Stimulated activated CD8-positive, alpha-beta memory T cell treated with anti-CD3 and anti-CD28 coated beads, Interleukin-12 subunit alpha, Interleukin-12 subunit beta, amount 100 ng/mL, for 24 hours (primary cell): ENCODE results near the gene DPP6.

Source experiments
- DNase-seq: peaks from one replicate; pipeline ENCODE4 v3.0.0-alpha.2; 2020; ENCODE audit errors: extremely low read depth

The DPP6 gene

DNA sequence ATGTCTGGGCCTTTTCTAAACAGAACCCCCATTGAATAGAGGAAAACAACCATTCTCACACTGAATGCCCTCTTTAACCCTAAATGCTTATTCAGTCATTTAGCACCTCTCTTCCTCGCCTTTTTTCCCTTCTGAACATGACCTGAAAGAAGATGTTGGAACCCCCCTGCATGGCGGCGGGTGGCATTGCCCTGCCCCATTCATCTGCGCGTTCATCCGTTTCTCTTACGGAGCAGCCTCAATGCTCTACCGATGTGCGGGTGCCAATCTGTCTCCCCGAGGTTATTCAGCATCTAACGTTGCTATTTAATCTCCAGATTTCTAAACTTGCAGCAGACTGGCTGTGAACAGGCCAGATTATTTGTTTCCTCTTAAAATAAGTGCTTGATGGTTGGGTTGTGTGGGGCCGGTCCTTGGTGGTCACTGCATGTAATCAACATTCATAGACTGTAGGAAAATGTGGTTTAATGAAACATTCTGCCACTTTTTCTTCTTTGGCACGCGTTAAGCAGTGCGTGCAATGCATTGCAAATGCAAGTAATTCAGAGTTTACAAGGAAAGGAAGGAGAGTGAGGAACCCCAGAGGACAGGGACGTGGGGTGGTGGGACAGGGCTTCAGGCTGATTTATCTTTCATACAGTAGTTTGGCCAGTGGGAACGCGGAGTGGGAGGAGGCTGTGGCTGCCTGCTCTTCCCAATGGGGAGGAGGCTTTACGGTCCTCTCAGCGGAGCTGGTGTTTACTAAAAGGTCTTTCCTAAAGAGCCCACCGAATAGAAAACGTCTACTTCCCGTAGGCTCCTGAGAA is 286.7 kb downstream of the DPP6 start:
- DNase-seq: no peak

DNA sequence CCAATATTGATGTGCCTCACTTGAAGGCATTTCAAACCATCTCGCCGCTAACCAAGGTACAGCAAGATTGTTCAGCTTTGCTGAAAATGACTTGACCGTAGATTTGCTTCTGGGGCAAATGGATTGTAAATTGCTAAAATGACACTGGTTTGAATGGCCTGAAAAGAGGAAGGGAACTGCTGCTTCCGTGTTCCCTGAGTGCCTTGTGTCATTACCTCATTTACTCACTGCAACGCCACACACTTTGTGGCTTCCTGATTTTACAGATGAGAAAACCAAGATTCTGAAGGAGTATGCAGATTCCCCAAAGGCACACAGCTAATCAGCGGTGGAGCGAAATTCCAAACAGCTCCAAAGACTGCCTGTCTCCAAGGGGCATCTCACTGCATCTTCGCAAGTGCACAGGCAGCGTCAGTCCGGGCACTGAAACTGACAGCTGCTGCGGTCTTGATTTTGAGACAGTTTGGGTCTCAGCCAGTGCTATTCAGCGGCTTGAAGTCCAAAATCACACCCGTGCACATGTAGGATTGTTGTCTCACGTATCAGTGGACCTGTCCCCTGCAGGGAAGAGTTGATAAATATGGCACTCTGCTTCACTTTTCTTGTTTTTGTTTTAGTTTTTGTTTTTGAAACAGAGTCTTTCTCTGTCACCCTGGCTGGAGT is 290.9 kb downstream of the DPP6 start:
- no peak for DNase-seq

DNA sequence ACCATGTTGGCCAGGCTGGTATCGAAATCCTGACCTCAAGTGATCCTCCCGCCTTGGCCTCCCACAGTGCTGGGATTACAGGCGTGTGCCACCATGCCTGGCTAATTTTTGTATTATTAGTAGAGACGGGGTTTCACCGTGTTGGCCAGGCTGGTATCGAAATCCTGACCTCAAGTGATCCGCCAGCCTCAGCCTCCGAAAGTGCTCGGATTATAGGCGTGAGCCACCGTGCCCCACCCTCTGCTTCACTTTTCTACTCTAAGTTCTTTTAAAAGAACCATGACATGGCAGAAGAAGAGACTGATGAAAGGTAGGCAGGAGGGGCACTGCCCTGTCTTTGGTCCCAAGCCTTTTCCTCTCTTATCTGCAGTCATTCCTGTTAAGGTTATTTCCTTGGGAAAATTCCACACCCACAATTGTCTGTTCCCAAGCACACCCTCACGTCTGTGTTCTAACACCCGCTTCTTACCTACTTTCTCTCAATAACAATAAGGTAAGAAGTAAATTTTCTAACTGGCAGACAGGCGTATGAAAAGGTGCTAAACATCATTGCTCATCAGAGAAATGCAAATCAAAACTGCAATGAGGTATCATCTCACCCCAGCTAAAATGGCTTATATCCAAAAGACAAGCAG is 291.7 kb downstream of the DPP6 start:
- no peak for DNase-seq

DNA sequence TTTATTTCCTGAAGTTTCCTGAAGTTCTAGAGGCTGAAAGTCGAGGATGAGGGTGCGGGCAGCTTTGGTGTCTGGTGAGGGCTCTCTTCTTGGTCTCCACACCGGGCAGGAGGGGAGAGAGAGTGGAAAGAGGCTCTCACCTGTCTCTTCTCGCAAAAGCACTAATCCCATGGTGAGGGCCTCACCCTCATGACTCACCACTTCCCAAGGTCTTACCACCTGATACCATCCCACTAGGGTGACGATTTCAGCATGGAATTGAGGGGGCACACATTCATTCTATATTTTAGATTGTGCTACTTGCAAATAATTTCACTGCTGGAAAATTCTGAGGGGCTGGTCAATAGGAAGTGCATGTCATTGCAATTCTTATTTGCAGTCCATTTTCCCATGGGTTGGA is 292.9 kb downstream of the DPP6 start:
- DNase-seq: no peak

DNA sequence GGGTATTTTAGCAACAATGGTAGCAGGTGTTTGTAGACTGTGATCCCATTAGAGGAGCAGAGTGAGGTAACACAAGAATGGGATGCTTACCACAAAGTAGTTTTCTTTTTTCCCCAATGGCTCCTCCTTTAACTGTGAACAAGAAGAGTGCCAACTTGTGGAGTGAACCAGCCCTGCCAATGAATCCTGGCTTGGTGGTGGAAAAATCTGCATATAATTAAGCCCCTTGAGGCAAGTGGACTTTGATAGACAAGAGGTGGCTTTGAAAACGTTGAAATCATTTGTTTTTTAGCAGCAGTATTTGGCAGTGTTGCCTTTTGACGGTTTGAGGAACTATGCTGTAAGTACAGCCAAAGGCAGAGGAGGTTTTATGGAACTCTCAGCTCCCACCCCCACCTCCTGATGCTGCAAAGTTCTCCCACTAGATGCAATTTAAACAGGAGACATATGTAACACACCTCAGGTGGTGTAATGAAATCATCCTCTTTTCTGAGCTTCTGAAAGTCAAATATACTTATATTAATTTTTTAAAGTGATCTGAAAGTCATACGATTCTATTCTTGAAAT is 295.6 kb downstream of the DPP6 start:
- no peak for DNase-seq

DNA sequence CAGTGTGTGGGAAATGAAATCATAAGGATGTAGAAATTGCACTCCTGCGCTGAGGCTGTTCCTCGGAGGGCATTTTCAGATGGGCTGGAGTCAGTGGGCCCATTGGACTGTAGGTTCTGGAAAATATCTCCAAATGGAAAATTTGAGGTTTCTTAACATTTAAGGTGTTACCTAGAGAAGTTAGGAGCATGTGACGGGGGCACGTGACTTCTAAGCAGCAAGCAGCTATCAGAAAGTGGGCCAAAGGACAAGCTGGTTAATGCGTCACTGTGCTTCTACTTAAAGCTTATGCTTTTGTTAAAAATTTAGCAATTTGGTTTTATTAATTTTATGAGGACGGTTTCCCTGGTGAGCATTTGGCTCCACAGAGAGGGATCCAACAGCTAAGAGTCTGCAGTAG is 298.7 kb downstream of the DPP6 start:
- no peak for DNase-seq

DNA sequence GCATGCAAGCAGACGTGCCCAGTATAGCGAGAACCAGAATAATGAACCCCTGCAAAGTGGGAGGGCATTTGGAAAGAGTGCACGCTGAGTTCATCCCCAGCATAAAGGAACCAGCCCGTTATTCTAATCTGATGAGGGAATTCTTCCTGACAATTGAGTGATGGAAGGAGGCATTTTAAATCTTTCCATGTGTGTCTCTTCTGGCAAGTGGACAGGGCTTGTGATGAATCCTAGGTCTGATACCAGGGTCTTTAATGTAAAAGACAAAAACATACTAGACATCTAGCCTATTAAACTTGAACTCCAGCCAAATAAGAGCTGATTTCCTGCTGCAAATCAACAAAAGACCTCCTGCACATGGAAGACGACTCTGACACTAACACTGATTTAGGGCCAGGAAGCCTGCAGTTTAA is 301.2 kb downstream of the DPP6 start:
- no peak for DNase-seq

DNA sequence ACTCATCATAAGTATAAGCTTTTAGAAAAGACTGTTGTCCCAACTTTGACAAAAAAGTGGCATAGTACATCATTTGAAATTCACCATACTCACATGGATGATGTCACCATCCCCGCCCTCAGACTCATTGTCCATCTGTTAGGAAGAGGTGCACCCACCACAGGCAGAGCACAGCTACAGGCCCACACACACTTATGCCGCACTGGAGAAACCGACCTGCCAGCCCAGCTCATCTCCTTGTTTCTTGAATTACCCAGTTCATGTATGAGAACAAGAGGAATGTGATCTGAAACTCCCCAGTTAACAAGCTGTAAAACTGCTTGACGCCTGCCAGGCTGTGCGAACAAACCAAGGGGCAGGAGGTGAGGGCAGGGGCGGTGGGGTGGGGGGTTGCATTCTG is 312.0 kb downstream of the DPP6 start:
- DNase-seq: no peak

DNA sequence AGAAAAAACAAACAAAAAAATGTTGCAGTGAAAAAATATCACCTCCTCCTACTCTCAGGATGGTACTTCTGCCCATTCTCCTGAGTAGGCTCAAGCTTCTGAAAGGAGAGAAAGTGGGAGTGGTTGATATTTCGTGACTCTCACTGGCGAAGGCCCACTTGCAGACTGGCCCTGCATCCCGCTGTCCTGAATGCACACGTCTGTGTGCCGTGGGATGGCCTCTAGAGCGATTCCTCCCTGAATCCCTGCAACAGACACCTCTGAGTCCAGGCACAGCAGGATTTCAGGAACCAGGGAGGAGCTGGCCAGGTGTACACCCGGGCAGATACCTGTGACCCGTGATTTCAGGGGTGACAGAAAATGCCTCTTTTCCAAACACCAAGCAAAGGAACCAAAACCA is 319.2 kb downstream of the DPP6 start:
- no peak for DNase-seq

DNA sequence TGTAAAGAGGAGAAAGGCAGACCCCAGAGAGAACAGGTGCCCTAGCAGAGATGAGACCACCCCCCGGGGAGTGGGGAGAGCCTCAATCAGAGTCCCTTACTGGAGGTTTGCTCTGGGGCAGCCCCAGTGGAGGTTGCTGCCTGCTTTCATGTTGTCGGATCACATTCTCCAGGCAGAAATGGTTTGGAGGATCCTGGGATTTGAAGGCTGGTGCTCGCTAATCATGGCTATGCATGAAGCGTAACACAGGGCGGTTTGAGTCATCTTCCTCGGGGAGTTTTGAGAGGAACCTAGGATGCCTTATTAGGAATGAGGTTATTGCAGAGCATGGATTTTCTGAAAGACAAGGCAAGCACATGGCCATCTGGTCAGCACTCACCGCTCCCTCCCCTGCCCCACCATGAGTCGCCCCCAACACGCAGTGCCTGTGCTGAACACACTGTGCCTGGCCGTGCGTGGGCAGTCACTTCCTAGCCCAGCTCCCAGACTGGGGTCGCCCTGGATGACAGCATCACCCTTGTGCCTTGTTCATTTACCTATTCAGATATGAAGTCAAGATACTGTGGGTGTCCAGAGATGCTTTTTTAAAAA is 319.9 kb downstream of the DPP6 start:
- no peak for DNase-seq

DNA sequence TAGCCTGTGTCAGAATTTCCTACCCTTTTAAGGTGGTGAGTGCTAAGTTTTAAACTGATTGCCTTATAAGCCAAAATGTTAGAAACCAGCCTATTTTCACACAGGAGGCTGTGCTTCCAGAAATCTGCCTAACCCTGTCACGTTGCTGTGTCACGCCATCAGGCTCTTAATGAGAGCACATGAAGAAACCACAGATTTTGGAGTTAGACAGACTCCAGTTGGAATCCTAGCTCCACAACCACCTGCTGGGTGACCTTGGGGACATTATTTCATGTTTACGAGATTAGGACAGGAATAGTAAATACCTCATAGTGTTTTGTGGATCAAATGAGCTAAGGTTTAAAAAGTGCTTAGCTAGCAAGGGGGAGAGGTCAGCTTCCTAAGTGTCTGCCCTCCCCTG is 321.8 kb downstream of the DPP6 start:
- DNase-seq: no peak

DNA sequence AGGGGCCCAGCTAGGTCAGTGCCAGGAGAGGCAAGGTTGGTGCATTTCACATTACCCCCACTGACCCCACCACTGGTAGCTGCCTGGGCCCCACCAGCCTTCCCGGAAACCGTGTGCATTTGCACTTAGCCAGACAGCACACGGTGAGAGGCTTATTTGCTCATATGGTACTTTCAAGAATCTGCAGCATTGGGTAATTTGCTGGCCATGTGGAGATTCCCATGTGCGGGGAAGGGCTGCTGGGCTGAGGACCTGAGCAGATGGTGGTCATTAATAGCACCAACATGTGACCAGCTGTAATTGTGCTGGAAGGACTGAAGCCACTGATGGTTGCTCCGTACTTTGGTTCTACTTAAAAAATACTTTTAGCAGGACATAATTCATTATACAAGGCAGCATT is 323.8 kb downstream of the DPP6 start:
- DNase-seq: no peak

DNA sequence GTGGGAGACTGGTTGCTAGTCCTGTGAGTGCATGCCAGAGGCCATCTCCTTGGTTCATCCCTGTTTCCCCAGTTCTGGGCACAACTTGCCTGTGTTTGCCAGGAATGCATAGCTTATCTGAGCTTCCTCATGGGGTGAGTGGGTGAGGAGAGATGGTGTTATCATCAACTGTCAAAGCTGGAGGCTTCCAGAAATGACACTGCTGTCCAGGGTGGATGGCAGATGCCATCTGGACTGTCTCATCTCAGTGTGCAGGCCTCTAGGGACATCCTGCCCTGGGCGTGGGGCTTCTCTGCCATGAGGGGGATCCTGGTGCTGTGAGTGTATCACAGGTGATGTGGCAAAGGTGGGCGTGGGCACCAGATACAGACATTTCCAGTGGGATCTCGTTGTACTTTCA is 328.6 kb downstream of the DPP6 start:
- no peak for DNase-seq

DNA sequence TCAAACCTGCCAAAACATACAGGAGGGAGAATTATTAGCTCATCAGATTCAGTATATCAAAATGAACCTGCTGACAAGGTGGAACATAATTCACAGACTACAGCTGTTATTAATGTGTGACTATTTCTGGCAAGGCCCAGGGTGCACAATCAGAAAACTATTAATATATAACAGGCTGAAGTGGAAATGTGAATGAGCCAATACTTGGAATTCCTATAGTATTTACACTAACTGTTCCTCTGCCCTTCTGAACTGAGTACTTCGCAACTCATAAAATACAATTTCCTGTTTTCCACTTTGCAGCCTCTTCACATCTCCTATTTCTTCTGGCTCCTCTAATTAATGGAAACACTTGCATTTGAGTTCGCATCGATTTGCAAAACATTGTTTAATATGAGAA is 330.8 kb downstream of the DPP6 start:
- no peak for DNase-seq

DNA sequence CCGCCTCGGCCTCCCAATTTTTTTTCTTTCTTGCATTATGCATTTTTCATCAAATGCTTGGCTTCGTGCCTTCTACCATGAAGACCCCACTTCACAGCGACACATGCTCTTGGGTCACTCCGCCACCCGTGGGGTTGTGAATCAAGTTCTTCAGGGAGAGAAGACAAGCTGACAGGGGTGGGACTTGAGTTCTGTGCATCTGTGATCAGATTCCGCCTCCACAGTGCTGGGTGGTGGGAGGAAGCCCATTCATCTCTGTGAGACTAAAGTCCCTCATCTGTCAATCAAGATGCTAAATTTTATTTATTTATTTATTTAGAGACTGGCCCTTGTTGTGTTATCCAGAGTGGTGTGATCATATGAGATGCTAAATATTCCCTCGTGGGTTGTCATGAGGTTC is 333.0 kb downstream of the DPP6 start:
- no peak for DNase-seq

DNA sequence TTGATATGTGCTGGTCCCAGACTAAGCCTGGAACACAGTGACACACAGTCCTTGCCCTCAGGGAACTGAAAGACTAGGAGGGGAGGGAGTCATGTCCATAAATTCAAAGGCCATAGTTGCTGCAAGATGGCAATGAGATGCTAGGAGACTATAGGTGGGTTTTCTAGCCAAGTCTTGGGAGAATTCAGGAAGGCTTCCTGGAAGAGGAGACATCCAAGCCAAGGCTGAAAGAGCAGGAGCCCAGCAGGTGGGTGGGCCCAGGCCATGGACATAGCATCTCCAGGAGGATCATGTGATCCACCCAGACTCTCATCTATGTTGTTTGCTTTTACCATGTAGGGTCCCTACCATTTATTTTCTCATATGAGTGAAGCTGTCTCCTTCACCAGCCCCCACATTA is 335.1 kb downstream of the DPP6 start:
- no peak for DNase-seq

DNA sequence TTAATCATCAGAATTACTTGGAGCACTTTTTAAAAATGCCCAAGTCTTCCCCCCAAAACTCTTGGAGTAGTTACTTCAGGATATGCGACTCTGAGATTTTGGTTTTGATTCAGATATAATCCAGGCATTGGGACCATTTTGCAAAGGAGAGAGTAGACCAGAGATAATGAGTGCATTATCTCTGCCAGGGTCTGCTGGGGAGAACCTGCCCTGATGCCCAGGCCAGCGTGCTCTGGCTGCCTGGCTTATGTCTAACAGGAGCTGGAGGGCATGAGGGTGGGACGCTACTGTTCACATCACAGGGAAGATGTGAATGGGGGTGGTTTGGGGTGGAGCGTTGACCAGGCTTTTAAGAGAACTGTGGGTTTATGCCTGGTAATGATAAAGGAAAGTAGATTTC is 336.2 kb downstream of the DPP6 start:
- DNase-seq: no peak

DNA sequence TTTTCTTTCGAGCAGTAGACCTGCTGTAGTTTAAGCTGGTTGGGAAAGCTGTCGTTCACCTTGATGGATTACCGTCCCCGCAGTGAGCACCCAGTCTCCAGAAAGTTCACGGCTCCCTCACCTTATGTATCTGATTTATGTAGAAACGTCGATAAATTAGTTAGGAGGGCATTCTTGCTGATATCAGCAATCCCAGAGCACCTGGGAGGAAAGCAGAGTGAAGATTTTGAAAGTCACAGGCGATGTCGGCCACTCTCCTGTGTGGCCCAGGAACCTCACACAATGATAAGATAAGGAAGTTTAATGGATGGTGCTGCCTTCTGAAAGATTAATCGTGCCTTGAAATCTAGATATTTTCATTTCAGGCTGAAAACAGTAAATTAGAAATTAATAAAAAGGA is 336.8 kb downstream of the DPP6 start:
- DNase-seq: no peak

DNA sequence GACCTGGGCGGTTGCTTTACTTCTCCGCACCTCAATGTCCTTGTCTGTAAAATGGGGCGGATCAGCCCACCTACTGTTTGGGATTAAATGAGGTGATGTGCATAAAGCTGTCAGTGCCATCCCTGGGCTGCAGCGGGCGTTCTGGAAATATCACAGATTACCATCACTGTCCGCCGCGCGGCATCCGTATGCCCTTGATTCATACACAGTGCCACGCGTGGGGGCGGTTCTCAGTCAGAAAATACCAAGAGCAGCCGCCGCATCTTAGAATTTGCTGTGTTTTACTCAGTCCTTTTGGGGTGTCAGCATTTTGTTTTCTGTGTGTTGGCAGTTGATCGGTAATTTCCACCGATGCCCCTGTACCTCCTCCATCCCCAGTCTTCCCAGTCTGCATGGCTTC is 338.8 kb downstream of the DPP6 start:
- DNase-seq: no peak

DNA sequence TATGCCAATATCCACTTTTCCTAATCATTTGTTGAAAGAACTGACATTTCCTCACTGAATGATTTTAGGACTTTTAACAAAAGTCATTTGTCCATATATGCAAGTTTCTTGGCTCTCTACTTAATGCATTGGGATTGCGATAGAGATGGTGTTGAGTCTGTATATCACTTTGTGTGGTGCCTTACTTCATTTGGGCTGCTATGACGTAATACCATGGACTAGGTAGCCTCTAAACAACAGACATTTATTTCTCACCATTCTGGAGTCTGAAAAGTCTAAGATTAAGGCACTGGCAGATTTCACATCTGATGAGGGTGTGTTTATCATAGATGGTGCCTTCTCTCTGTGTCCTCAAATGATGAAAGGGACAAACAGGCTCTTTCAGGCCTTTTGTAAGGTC is 342.6 kb downstream of the DPP6 start:
- no peak for DNase-seq

DNA sequence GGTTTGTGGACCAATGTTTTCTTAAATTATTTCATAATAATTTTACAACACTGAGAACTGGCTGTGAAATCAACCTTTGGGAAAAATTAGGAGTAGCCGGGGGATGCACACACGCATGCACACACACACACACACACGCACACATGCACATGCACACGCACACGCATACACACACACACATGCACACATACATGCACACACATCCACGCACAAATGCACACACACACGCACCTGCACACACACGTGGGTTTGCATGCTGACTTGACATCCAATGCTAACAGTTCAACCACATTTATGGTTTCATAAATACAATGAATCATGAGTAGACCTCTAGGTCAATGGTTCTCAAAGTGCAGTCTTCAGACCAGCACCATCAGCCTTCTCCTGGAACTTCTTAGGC is 354.1 kb downstream of the DPP6 start:
- no peak for DNase-seq

DNA sequence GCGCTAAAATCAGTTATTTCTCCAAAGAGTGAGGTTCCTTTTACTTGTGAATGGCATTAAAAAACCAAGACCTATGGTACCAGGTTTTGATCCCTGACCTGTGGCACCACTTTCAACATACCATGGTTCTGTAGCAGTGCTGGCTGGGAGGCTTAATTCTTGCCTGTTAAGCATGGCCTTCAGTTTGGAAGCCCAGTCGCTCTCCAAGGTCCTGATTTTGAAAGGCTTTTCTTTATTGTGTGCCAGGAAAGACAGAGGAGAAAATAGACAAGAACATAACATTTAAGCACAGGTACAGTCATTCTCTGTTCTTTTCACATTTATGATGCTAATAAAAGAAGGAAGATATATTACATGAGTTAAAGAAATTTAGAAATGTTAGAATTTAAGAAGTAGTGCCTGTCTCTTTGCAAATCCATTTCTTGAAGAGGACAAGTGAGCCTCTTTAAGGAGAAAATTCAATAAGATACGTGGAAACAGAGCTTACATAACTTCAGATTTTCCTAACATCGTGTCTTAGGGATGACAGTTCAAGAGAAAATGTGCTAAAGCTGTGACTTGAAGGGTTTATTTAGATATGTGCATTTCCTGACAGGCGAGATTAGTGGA is 357.6 kb downstream of the DPP6 start:
- no peak for DNase-seq
